Trophoblast cell (in vitro differentiated cells and primary cell): ENCODE measurements around the gene NINJ2.

Experiments used
- DNase-seq, 2 donors: peaks; one replicate each; pipeline ENCODE4 v3.0.0-alpha.2; 2016
- H2AFZ ChIP-seq: 2 replicates; pipeline ENCODE4 v1.6.1; 2013; ENCODE audit warnings: low read length, moderate library complexity, mild to moderate bottlenecking; ENCODE audit not compliant: insufficient read depth, poor library complexity
- H2AK5ac ChIP-seq: 2 replicates; pipeline ENCODE4 v1.6.1; 2013; ENCODE audit warnings: mild to moderate bottlenecking, low read length
- H2BK120ac ChIP-seq: 2 replicates; pipeline ENCODE4 v1.6.1; 2013; ENCODE audit warnings: low read length, mild to moderate bottlenecking, moderate library complexity; ENCODE audit not compliant: insufficient read depth, poor library complexity
- H2BK12ac ChIP-seq: 2 replicates; pipeline ENCODE4 v1.6.1; 2013; ENCODE audit warnings: mild to moderate bottlenecking, low read length, moderate library complexity
- H2BK5ac ChIP-seq: 2 replicates; pipeline ENCODE4 v1.6.1; 2013; ENCODE audit warnings: low read length, low read depth, moderate library complexity, mild to moderate bottlenecking; ENCODE audit not compliant: poor library complexity
- H3K14ac ChIP-seq: 2 replicates; pipeline ENCODE4 v1.6.1; 2013; ENCODE audit warnings: mild to moderate bottlenecking, low read length
- H3K18ac ChIP-seq: 2 replicates; pipeline ENCODE4 v1.6.1; 2013; ENCODE audit warnings: mild to moderate bottlenecking, low read length
- H3K23ac ChIP-seq: 2 replicates; pipeline ENCODE4 v1.6.1; 2013; ENCODE audit warnings: low read length
- H3K27ac ChIP-seq: 2 replicates; pipeline ENCODE4 v1.5.1; 2013; ENCODE audit warnings: low read depth, mild to moderate bottlenecking, inconsistent platforms, low read length, moderate library complexity
- H3K27me3 ChIP-seq: 2 replicates; pipeline ENCODE4 v1.6.1; 2013; ENCODE audit warnings: inconsistent platforms, mild to moderate bottlenecking, low read length, moderate library complexity; ENCODE audit not compliant: insufficient read depth
- H3K36me3 ChIP-seq, 2 experiments: 1 replicate in 1 of 2; 2 replicates in 1 of 2; pipeline ENCODE4 v1.6.1; 2013; ENCODE audit warnings: low read length in 2 of 2, mild to moderate bottlenecking in 2 of 2, moderate library complexity in 1 of 2; ENCODE audit not compliant: insufficient read depth in 2 of 2, control insufficient read depth in 1 of 2
- H3K4ac ChIP-seq: 2 replicates; pipeline ENCODE4 v1.6.1; 2013; ENCODE audit warnings: low read depth, mild to moderate bottlenecking, low read length, moderate library complexity
- H3K4me1 ChIP-seq, 2 experiments: 1 replicate in 1 of 2; 2 replicates in 1 of 2; pipeline ENCODE4 v1.6.1; 2013; ENCODE audit warnings: low read length in 2 of 2, mild to moderate bottlenecking in 2 of 2, moderate library complexity in 1 of 2; ENCODE audit not compliant: insufficient read depth in 2 of 2, control insufficient read depth in 1 of 2
- H3K4me2 ChIP-seq: 2 replicates; pipeline ENCODE4 v1.6.1; 2013; ENCODE audit warnings: inconsistent platforms, mild to moderate bottlenecking, low read length, moderate library complexity
- H3K4me3 ChIP-seq: 2 replicates; pipeline ENCODE4 v1.5.1; 2013; ENCODE audit warnings: mild to moderate bottlenecking, low read depth, low read length, inconsistent platforms
- H3K79me1 ChIP-seq: one replicate; pipeline ENCODE4 v1.6.1; 2013; ENCODE audit warnings: low read length
- H3K79me2 ChIP-seq: 2 replicates; pipeline ENCODE4 v1.6.1; 2013; ENCODE audit warnings: low read length, mild to moderate bottlenecking; ENCODE audit not compliant: control insufficient read depth, insufficient read depth, poor library complexity
- H3K9ac ChIP-seq: 2 replicates; pipeline ENCODE4 v1.6.1; 2013; ENCODE audit warnings: mild to moderate bottlenecking, low read length
- H3K9me3 ChIP-seq: 2 replicates; pipeline ENCODE4 v1.6.1; 2013; ENCODE audit warnings: low read depth, mild to moderate bottlenecking, control low read depth, inconsistent platforms, low read length; ENCODE audit not compliant: insufficient read depth
- H4K12ac ChIP-seq: 2 replicates; pipeline ENCODE4 v1.6.1; 2013; ENCODE audit warnings: low read depth, mild to moderate bottlenecking, low read length, moderate library complexity
- H4K8ac ChIP-seq: 2 replicates; pipeline ENCODE4 v1.6.1; 2013; ENCODE audit warnings: low read depth, mild to moderate bottlenecking, low read length, moderate library complexity
- H4K91ac ChIP-seq: one replicate; pipeline ENCODE4 v1.6.1; 2013; ENCODE audit warnings: low read depth, mild to moderate bottlenecking, low read length, moderate library complexity
- WGBS: extraction: QIAGEN DNeasy Blood & Tissue Kit; methylation state at CpG from one replicate; pipeline ENCODE4 v1.1.7; 2013; ENCODE audit warnings: missing lambda C conversion rate; ENCODE audit not compliant: insufficient read length, insufficient coverage; ENCODE audit errors: extremely low coverage; 5-methylcytosine and 5-hydroxymethylcytosine counted together

Gene NINJ2

DNA sequence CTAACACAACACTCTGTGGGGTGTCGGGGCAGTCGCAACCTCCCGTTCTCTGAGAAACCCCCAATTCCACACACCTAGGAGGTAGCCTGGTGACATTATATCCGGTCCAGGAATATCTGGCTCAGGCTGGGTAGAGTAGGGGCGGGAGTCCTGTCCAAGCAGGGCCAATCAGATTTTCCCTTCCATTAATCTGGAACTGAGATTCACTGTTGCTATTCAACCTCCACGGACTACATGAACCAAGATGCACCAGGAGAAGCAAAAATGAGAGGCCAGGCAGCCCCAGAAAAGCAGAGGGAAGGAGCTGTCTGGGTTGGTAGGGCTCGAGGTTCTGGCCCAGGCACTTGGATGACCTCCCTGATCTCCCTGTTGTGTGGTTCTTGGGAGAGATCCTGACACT is 51.0 kb downstream of the NINJ2 start:
- no peaks in the 10 kb centered on the region for H3K27me3 ChIP-seq
- no peak overlapping the region for H4K91ac ChIP-seq
- H3K4me2 ChIP-seq, result no peak overlapping the region
- no CpG with 5 or more reads among the region's 7 CpGs for WGBS
- H2AK5ac ChIP-seq, result no peak overlapping the region
- no peak overlapping the region for H2BK5ac ChIP-seq
- no peak overlapping the region for H3K23ac ChIP-seq
- H3K36me3 ChIP-seq, result no peaks in the 10 kb centered on the region
- peaks cover 5 to 12% of the 10 kb centered on the region in 2 experiments for H3K4me1 ChIP-seq
- H3K27ac ChIP-seq, result no peak overlapping the region
- H3K9ac ChIP-seq, result no peak overlapping the region
- H2AFZ ChIP-seq, result no peak overlapping the region
- H3K79me1 ChIP-seq, result peaks cover 3% of the 10 kb centered on the region
- H3K4ac ChIP-seq, result no peak overlapping the region
- no peak overlapping the region for H3K18ac ChIP-seq
- DNase-seq, result no peak
- no peak overlapping the region for H2BK120ac ChIP-seq
- H3K14ac ChIP-seq, result no peak overlapping the region
- no peak overlapping the region for H4K8ac ChIP-seq
- no peaks in the 10 kb centered on the region for H3K79me2 ChIP-seq
- H4K12ac ChIP-seq, result no peak overlapping the region
- H3K4me3 ChIP-seq, result no peak overlapping the region
- no peaks in the 10 kb centered on the region for H3K9me3 ChIP-seq
- H2BK12ac ChIP-seq, result no peak overlapping the region

DNA sequence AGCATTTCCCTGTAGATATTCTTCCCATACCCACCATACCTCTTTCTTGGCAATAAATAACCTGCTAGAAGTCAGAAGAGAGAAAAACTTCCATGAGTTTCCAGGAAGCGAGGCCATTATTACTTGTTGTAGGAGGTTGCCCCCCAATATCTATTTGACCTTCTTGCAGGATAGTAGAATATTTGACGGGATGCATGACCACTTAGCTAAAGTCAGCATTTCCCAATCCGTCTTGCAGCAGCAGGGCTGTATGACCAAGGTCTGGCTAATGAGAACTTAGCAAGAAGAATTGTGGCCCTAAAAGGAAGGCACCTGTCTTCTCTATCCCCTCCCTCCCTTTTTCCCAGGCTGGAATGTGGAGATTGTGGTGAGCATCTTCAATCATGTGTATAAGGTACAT is 51.5 kb downstream of the NINJ2 start:
- Histone ChIP-seq H3K4ac (no peak overlapping the region), H4K91ac (no peak overlapping the region), H3K9ac (no peak overlapping the region), H3K14ac (no peak overlapping the region), H3K23ac (no peak overlapping the region), H3K27me3 (no peaks in the 10 kb centered on the region), H2AK5ac (no peak overlapping the region), H2BK12ac (no peak overlapping the region), H3K36me3 (no peaks in the 10 kb centered on the region), H3K27ac (no peak overlapping the region), H4K12ac (no peak overlapping the region), H2AFZ (no peak overlapping the region), H3K79me1 (peaks cover 3% of the 10 kb centered on the region), H2BK120ac (no peak overlapping the region), H4K8ac (no peak overlapping the region), H3K9me3 (no peaks in the 10 kb centered on the region), H3K4me1 (peaks cover 5 to 9% of the 10 kb centered on the region in 2 experiments), H3K4me2 (no peak overlapping the region), H3K4me3 (no peak overlapping the region), H3K18ac (no peak overlapping the region), H2BK5ac (no peak overlapping the region), H3K79me2 (no peaks in the 10 kb centered on the region)
- no CpG with 5 or more reads among the region's 3 CpGs for WGBS
- DNase-seq, result no peak

DNA sequence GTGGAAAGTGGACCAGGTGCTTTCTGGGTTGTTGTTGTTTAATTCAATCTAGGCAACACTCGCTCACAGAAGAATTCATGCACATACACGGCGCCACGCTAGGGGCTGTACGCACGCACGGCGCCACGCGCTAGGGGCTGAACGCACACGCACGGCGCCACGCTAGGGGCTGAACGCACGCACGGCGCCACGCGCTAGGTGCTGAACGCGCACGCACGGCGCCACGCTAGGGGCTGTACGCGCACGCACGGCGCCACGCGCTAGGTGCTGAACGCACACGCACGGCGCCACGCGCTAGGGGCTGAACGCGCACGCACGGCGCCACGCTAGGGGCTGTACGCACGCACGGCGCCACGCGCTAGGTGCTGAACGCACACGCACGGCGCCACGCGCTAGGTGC is 54.3 kb downstream of the NINJ2 start:
- H4K8ac ChIP-seq, result no peak overlapping the region
- no peak overlapping the region for H3K18ac ChIP-seq
- H3K4me2 ChIP-seq, result no peak overlapping the region
- peak; percentile 72 to 78 for DNase-seq
- H3K4me3 ChIP-seq, result no peak overlapping the region
- peaks cover 5 to 9% of the 10 kb centered on the region in 2 experiments for H3K4me1 ChIP-seq
- no peak overlapping the region for H3K14ac ChIP-seq
- no peak overlapping the region for H3K9ac ChIP-seq
- no peak overlapping the region for H4K91ac ChIP-seq
- H3K27ac ChIP-seq, result no peak overlapping the region
- no peaks in the 10 kb centered on the region for H3K9me3 ChIP-seq
- no peaks in the 10 kb centered on the region for H3K36me3 ChIP-seq
- WGBS, result no CpG with 5 or more reads among the region's 58 CpGs
- H3K79me1 ChIP-seq, result no peaks in the 10 kb centered on the region
- H2BK5ac ChIP-seq, result no peak overlapping the region
- H4K12ac ChIP-seq, result no peak overlapping the region
- H2BK12ac ChIP-seq, result no peak overlapping the region
- no peak overlapping the region for H2BK120ac ChIP-seq
- H2AK5ac ChIP-seq, result no peak overlapping the region
- no peaks in the 10 kb centered on the region for H3K79me2 ChIP-seq
- no peak overlapping the region for H2AFZ ChIP-seq
- H3K4ac ChIP-seq, result no peak overlapping the region
- no peak overlapping the region for H3K23ac ChIP-seq
- H3K27me3 ChIP-seq, result no peaks in the 10 kb centered on the region

DNA sequence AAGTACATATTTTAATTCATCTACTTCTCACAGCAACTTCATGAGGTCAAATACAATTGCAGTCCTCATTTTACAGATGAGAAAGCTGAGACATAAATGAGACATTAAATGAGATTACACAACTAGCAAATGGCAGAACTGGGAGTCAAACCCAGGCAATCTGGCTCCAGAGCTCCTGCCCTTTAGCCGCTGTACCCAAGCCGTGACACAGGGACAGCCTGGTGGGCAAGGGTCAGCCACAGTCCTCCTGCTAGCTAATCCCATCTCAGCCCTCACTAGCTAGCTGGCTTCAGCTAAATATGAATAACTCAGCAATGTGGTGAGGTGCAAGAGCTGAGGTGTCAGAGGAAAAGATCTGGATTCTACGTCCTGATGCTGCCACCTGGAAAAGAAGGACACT is 54.8 kb downstream of the NINJ2 start:
- Histone ChIP-seq H3K18ac (no peak overlapping the region), H2BK5ac (no peak overlapping the region), H3K27ac (no peak overlapping the region), H3K79me1 (no peaks in the 10 kb centered on the region), H4K8ac (no peak overlapping the region), H3K36me3 (no peaks in the 10 kb centered on the region), H2BK12ac (no peak overlapping the region), H3K23ac (no peak overlapping the region), H3K4me3 (no peak overlapping the region), H3K4me1 (peaks cover 5 to 9% of the 10 kb centered on the region in 2 experiments), H2AFZ (no peak overlapping the region), H3K14ac (no peak overlapping the region), H3K79me2 (no peaks in the 10 kb centered on the region), H3K9me3 (no peaks in the 10 kb centered on the region), H2AK5ac (no peak overlapping the region), H4K12ac (no peak overlapping the region), H2BK120ac (no peak overlapping the region), H4K91ac (no peak overlapping the region), H3K4me2 (no peak overlapping the region), H3K9ac (no peak overlapping the region), H3K27me3 (no peaks in the 10 kb centered on the region), H3K4ac (no peak overlapping the region)
- no CpG with 5 or more reads among the region's 3 CpGs for WGBS
- no peak for DNase-seq
